GM12878 (cell line): ENCODE measurements around the gene ANKRD6. TPM values are rescaled to one million over a fixed set of nuclear protein-coding genes. Genes with fewer than 3 reads are reported as not detected.

Experiments
- ATAC-seq: fragments of 200-7000 bp; cut with Tn5 transposase; 3 replicates; pipeline ENCODE4 v1.9.1; 2020; ENCODE audit warnings: mild to moderate bottlenecking, moderate library complexity
- BruUV-seq: library from RNA; stranded (reverse); fragments of 400-500 nt; replicated peaks from 2 replicates; lab custom pipeline; 2021; lab: Mats Ljungman, UMichigan
- CTCF ChIA-PET: fragments of 300-600 bp; sonication (Branson Sonifier 250); formaldehyde crosslinking; extraction: SDS; loops from one replicate; lab custom pipeline; 2021; ENCODE audit warnings: inconsistent platforms; lab: Yijun Ruan, JAX
- POLR2A ChIA-PET: fragments of 350-600 bp; formaldehyde crosslinking; extraction: SDS; loops from one replicate; lab custom pipeline; 2021; ENCODE audit warnings: inconsistent platforms; lab: Charles Lee
- RAD21 ChIA-PET: fragments of 300-600 bp; sonication (Branson Sonifier 250); formaldehyde crosslinking; loops from one replicate; lab custom pipeline; 2023; ENCODE audit warnings: antibody characterized with exemption; ENCODE audit not compliant: unreplicated experiment; lab: Charles Lee
- SMC1A ChIA-PET: fragments of 300-600 bp; sonication (Branson Sonifier 250); formaldehyde crosslinking; loops from one replicate; lab custom pipeline; 2023; ENCODE audit not compliant: unreplicated experiment, uncharacterized antibody; lab: Charles Lee
- DNase-seq: peaks from one replicate; pipeline ENCODE4 v3.0.0-alpha.2; 2011; ENCODE audit warnings: low read depth, low spot score
- FAIRE-seq: peaks from 3 replicates; lab custom pipeline; 2011; peaks lifted over from hg19 to GRCh38; lab: Jason Lieb, UNC
- H2AFZ ChIP-seq: 2 replicates; pipeline ENCODE4 v1.6.0; 2011; ENCODE audit warnings: low read depth, low read length, control low read depth; ENCODE audit not compliant: control insufficient read depth
- H3K27ac ChIP-seq: 2 replicates; pipeline ENCODE4 v1.5.1; 2011; ENCODE audit warnings: control low read depth; ENCODE audit not compliant: control insufficient read depth, insufficient read depth
- H3K27me3 ChIP-seq, 2 experiments: replicated peaks in 1 of 2; 2 replicates each; pipeline versions ENCODE4 v1.6.0 to v1.6.1; 2011; ENCODE audit warnings: low read length in 1 of 2; ENCODE audit not compliant: control insufficient read depth in 2 of 2, insufficient read depth in 2 of 2
- H3K36me3 ChIP-seq, 2 experiments: 2 replicates each; pipeline ENCODE4 v1.5.1; 2011; ENCODE audit warnings: low read length in 1 of 2; ENCODE audit not compliant: control insufficient read depth in 2 of 2, insufficient read depth in 2 of 2
- H3K4me1 ChIP-seq: 2 replicates; pipeline ENCODE4 v1.6.1; 2011; ENCODE audit warnings: mild to moderate bottlenecking, low read length, moderate library complexity, mixed read lengths; ENCODE audit not compliant: control insufficient read depth, insufficient read depth
- H3K4me2 ChIP-seq: 2 replicates; pipeline ENCODE4 v1.6.0; 2011; ENCODE audit warnings: control low read depth; ENCODE audit not compliant: control insufficient read depth, insufficient read depth
- H3K4me3 ChIP-seq: fragments of 200-600 bp; sonication (generic); 2 replicates; pipeline ENCODE4 v1.5.1; 2016
- H3K79me2 ChIP-seq: 2 replicates; pipeline ENCODE4 v1.6.0; 2011; ENCODE audit warnings: low read length; ENCODE audit not compliant: control insufficient read depth, insufficient read depth
- H3K9ac ChIP-seq: 2 replicates; pipeline ENCODE4 v1.8.0; 2011; ENCODE audit warnings: low read length, control low read depth, mixed read lengths; ENCODE audit not compliant: control insufficient read depth, insufficient read depth
- H3K9me3 ChIP-seq: replicated peaks from 3 replicates; pipeline ENCODE4 v1.5.1; 2011; ENCODE audit warnings: mild to moderate bottlenecking, low read length; ENCODE audit not compliant: control insufficient read depth, insufficient read depth
- H4K20me1 ChIP-seq: 2 replicates; pipeline ENCODE4 v1.6.0; 2011; ENCODE audit not compliant: control insufficient read depth, insufficient read depth
- ATF2 ChIP-seq: IDR thresholded peaks from 2 replicates; pipeline ENCODE4 v1.6.1; 2012; ENCODE audit warnings: low read length, inconsistent platforms
- BCL3 ChIP-seq: IDR thresholded peaks from 2 replicates; pipeline ENCODE4 v1.6.1; 2011; ENCODE audit warnings: borderline replicate concordance, low read depth, mild to moderate bottlenecking, moderate library complexity, low read length; ENCODE audit not compliant: insufficient read depth, poor library complexity, severe bottlenecking
- BRCA1 ChIP-seq: IDR thresholded peaks from 2 replicates; pipeline ENCODE4 v1.6.1; 2011; ENCODE audit warnings: low read depth, low read length, improper control_type of control experiment
- CREM ChIP-seq: IDR thresholded peaks from 2 replicates; pipeline ENCODE4 v1.6.1; 2014; ENCODE audit warnings: antibody characterized with exemption, low read depth
- ESRRA ChIP-seq: IDR thresholded peaks from 2 replicates; pipeline ENCODE4 v1.6.1; 2012; ENCODE audit warnings: mild to moderate bottlenecking, low read length, improper control_type of control experiment
- POU2F2 ChIP-seq: IDR thresholded peaks from 3 replicates; pipeline ENCODE4 v1.6.1; 2011; ENCODE audit warnings: low read depth, mild to moderate bottlenecking, low read length, borderline replicate concordance
- RAD51 ChIP-seq: fragments of 450-650 bp; IDR thresholded peaks from 2 replicates; pipeline ENCODE4 v1.6.1; 2016; ENCODE audit warnings: moderate library complexity, mild to moderate bottlenecking, inconsistent platforms
- RELA ChIP-seq: fragments of 450-650 bp; IDR thresholded peaks from 2 replicates; pipeline ENCODE4 v1.8.0; 2014; ENCODE audit warnings: borderline replicate concordance; ENCODE audit not compliant: partially characterized antibody
- RUNX3 ChIP-seq: IDR thresholded peaks from 2 replicates; pipeline ENCODE4 v1.6.1; 2012; ENCODE audit warnings: low read length, inconsistent platforms
- SRF ChIP-seq, 2 experiments: IDR thresholded peaks; 2 replicates each; pipeline ENCODE4 v1.6.1; 2011; ENCODE audit warnings: low read depth in 2 of 2, low read length in 2 of 2, mild to moderate bottlenecking in 1 of 2, moderate library complexity in 1 of 2
- TCF7 ChIP-seq: IDR thresholded peaks from 2 replicates; pipeline ENCODE4 v1.6.1; 2014; ENCODE audit warnings: antibody characterized with exemption, borderline replicate concordance
- ZBTB40 ChIP-seq: fragments of 450-650 bp; IDR thresholded peaks from 2 replicates; pipeline ENCODE4 v1.6.1; 2016; ENCODE audit warnings: mild to moderate bottlenecking, moderate library complexity, borderline replicate concordance
- WGBS: methylation state at CpG from one replicate; pipeline ENCODE4 v1.1.6; 2016; ENCODE audit warnings: low lambda C conversion rate; ENCODE audit not compliant: insufficient replicate concordance, insufficient coverage; ENCODE audit errors: missing lambda C conversion rate; 5-methylcytosine and 5-hydroxymethylcytosine counted together
- in situ Hi-C: fragments of 300-500 bp; cut with MboI; formaldehyde crosslinking; loops from 9 replicates; pipeline ENCODE4 v1.14.3; 2018; ENCODE audit warnings: mixed read lengths
- intact Hi-C: fragments of 100-400 bp; cut with micrococcal nuclease; formaldehyde crosslinking; loops from one replicate; pipeline ENCODE4 v1.14.2; 2022; ENCODE audit not compliant: unreplicated experiment
- polyA plus RNA-seq, 11 experiments: library from polyadenylated mRNA; depleted of rRNA in 4 of 11; unstranded in 6 of 11; stranded (reverse) in 5 of 11; fragments of >200 nt; fragmentation: Nextera tagmentation in 4 of 11; fragmentation: Illumina TruSeq in 1 of 11; extraction: Ambion mirVana in 4 of 11; extraction: Trizol in 1 of 11; gene quantifications; 1 replicate in 1 of 11; 2 replicates in 10 of 11; pipeline versions ENCODE4 v1.2.1 to v1.2.3, GENCODE V29; 2011 to 2016; ENCODE audit warnings: inconsistent platforms in 2 of 11, missing spikeins in 2 of 11, low read depth in 1 of 11
- total RNA-seq, 4 experiments: library from RNA; depleted of rRNA in 3 of 4; stranded (reverse); fragments of >200 nt in 3 of 4; fragmentation: Illumina TruSeq in 1 of 4; extraction: Trizol in 1 of 4; gene quantifications; 2 replicates each; pipeline versions ENCODE4 v1.2.1 to v1.2.3, GENCODE V29; 2013 to 2021
- TF ChIP-seq, protein P1 (sequence below), 3 experiments: IDR thresholded peaks in 2 of 3; conservative IDR thresholded peaks in 1 of 3; 2 replicates each; pipeline ENCODE4 v1.5.1; 2011; ENCODE audit warnings: low read depth in 3 of 3, low read length in 3 of 3, mild to moderate bottlenecking in 3 of 3, control low read depth in 2 of 3, moderate library complexity in 2 of 3, inconsistent platforms in 1 of 3, mixed read lengths in 1 of 3; ENCODE audit not compliant: control insufficient read depth in 2 of 3, insufficient read depth in 1 of 3; ENCODE audit errors: extremely low read depth in 1 of 3

Gene ANKRD6
- total and polyA plus RNA-seq, 10 of the 15 experiments (the other 5 are each of a cell fraction or from before 2014, with no cell fraction given): 0.03 to 0.90 (median 0.38) TPM

DNA sequence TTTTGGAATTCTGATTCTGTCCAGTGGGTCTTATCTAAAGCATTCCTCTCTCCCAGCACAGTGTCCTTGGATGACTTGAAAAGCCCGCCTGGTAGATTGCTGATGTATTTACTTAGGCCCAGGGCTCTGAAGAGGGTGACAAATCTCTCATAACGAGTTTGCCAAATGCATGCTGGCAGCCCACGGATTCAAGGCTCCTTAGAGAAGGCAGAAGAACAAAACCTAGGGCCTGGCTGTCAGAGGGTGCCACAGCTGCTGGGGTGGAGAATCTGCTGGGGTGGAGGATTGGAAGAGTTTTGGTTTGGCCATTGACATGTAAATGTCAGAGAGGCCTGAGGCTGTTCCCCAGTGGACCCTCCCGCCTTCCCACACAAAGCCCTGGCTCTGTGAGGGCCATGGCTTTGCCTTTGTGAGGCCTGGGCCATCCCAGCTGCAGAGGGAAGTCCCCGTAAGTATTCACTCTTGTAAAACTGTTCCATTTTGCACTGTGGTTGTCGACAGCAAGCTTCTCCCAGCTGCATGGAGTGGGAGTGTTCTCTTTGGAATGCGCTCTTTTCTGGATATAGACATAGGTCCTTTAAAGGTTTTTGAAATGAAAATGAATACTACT is 50.3 kb downstream of the ANKRD6 start:
- DNase-seq (no peak), FAIRE-seq (no peak), ATAC-seq (no peak)
- no peak overlapping the region for H3K4me2 ChIP-seq
- ChIA-PET RAD21 (no interaction called here), CTCF (no interaction called here), POLR2A (no interaction called here), SMC1A (no interaction called here)
- no peak overlapping the region for H3K27ac ChIP-seq
- H3K4me1 ChIP-seq: no peaks in the 10 kb centered on the region
- no peaks in the 10 kb centered on the region for H3K79me2 ChIP-seq
- in situ Hi-C loops (no loop called here), intact Hi-C loops (no loop called here)
- no peaks in the 10 kb centered on the region for H4K20me1 ChIP-seq
- no peak overlapping the region for H3K4me3 ChIP-seq
- no peaks in the 10 kb centered on the region for H3K27me3 ChIP-seq
- H3K9me3 ChIP-seq: no peaks in the 10 kb centered on the region
- no peak overlapping the region for H3K9ac ChIP-seq
- H3K36me3 ChIP-seq: no peaks in the 10 kb centered on the region
- 41% methylated on average over 7 of the region's 7 CpGs for WGBS
- BruUV-seq: no TSS peak
- no peak overlapping the region for H2AFZ ChIP-seq
- TF ChIP-seq RELA: no peak
- no peak for TF ChIP-seq POU2F2
- TF ChIP-seq RAD51: no peak
- no peak for TF ChIP-seq BCL3
- no peak for TF ChIP-seq ZBTB40
- no peak for TF ChIP-seq CREM
- TF ChIP-seq ESRRA: no peak
- no peak for TF ChIP-seq BRCA1
- no peak for TF ChIP-seq ATF2
- TF ChIP-seq, protein P1, sequence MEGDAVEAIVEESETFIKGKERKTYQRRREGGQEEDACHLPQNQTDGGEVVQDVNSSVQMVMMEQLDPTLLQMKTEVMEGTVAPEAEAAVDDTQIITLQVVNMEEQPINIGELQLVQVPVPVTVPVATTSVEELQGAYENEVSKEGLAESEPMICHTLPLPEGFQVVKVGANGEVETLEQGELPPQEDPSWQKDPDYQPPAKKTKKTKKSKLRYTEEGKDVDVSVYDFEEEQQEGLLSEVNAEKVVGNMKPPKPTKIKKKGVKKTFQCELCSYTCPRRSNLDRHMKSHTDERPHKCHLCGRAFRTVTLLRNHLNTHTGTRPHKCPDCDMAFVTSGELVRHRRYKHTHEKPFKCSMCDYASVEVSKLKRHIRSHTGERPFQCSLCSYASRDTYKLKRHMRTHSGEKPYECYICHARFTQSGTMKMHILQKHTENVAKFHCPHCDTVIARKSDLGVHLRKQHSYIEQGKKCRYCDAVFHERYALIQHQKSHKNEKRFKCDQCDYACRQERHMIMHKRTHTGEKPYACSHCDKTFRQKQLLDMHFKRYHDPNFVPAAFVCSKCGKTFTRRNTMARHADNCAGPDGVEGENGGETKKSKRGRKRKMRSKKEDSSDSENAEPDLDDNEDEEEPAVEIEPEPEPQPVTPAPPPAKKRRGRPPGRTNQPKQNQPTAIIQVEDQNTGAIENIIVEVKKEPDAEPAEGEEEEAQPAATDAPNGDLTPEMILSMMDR (IDR thresholded peaks at IDR 0.05 in 2 of 3, conservative IDR thresholded peaks at IDR 0.05 in 1 of 3; ENCODE audit: control insufficient read depth in 2 of 3, extremely low read depth in 1 of 3, insufficient read depth in 1 of 3, low read depth in 3 of 3, low read length in 3 of 3): no peak
- TF ChIP-seq TCF7: no peak
- TF ChIP-seq RUNX3: no peak
- no peak for TF ChIP-seq SRF (IDR thresholded peaks at IDR 0.05; ENCODE audit: low read depth in 2 of 2, low read length in 2 of 2)
